ENCODE measurements around the gene HECTD2.
"Not testable (repeated sequence)": the region's sequence is repeated elsewhere in the genome, so short reads cannot be mapped to it uniquely, and the experiment has no call there.

HECTD2 gene

GRCh38 chr10:91487911-91488582, 77.9 kb downstream of the HECTD2 start:
- no peak for DNase-seq

- DNase-seq = no peak
Measured at GRCh38 chr10:91493313-91493712, 83.2 kb downstream of the HECTD2 start.

GRCh38 chr10:91495402-91495801, 85.3 kb downstream of the HECTD2 start:
- no peak for DNase-seq

- DNase-seq = no peak
Measured at GRCh38 chr10:91496016-91496415, 85.9 kb downstream of the HECTD2 start.

- no peak for DNase-seq
Measured at GRCh38 chr10:91511549-91512330, 101.6 kb downstream of the HECTD2 start.

GRCh38 chr10:91512458-91512857, 102.3 kb downstream of the HECTD2 start:
- DNase-seq = no peak

- DNase-seq = no peak
Measured at GRCh38 chr10:91513598-91514424, 103.7 kb downstream of the HECTD2 start.

- DNase-seq = no peak
Measured at GRCh38 chr10:91514787-91515186, 104.6 kb downstream of the HECTD2 start.

- no peak for DNase-seq
Measured at GRCh38 chr10:91517394-91517793, 107.2 kb downstream of the HECTD2 start.

GRCh38 chr10:91519899-91520514, 109.9 kb downstream of the HECTD2 start:
- no peak for DNase-seq

- DNase-seq = no peak
Measured at GRCh38 chr10:91520661-91521060, 110.5 kb downstream of the HECTD2 start.

GRCh38 chr10:91521439-91521838, 111.3 kb downstream of the HECTD2 start:
- no peak for DNase-seq

GRCh38 chr10:91525896-91526712, 116.0 kb downstream of the HECTD2 start:
- DNase-seq = no peak

GRCh38 chr10:91528080-91528479, 117.9 kb downstream of the HECTD2 start:
- DNase-seq = no peak

GRCh38 chr10:91528768-91529167, 118.6 kb downstream of the HECTD2 start:
- DNase-seq = no peak

GRCh38 chr10:91534789-91535188, 124.6 kb downstream of the HECTD2 start:
- DNase-seq = not testable (repeated sequence)

- no peak for DNase-seq
Measured at GRCh38 chr10:91536111-91536510, 126.0 kb downstream of the HECTD2 start.

GRCh38 chr10:91536733-91537132, 126.6 kb downstream of the HECTD2 start:
- no peak for DNase-seq

GRCh38 chr10:91537614-91538383, 127.7 kb downstream of the HECTD2 start:
- DNase-seq = no peak

- no peak for DNase-seq
Measured at GRCh38 chr10:91539930-91540329, 129.8 kb downstream of the HECTD2 start.

GRCh38 chr10:91540733-91541132, 130.6 kb downstream of the HECTD2 start:
- no peak for DNase-seq
